Thyroid gland (tissue), 4 donors: ENCODE measurements around the gene KRTAP29-1. TPM values are rescaled to one million over a fixed set of nuclear protein-coding genes. Genes with fewer than 3 reads are reported as not detected.
A peak's percentile ranks its signal among the peaks of the same experiment; 100 is the strongest.

Experiments used
- DNase-seq, 2 donors: peaks; one replicate each; pipeline ENCODE4 v3.0.0-alpha.2; 2019
- H3K27ac ChIP-seq, 3 donors: fragments of 200-600 bp; sonication (generic); 1 replicate in 2 of 3; 2 replicates in 1 of 3; pipeline ENCODE4 v1.5.1; 2016 to 2019; ENCODE audit warnings: mild to moderate bottlenecking in 1 of 3, moderate library complexity in 1 of 3
- H3K27me3 ChIP-seq: fragments of 200-600 bp; sonication (generic); one replicate; pipeline ENCODE4 v1.5.1; 2019
- H3K36me3 ChIP-seq, 2 donors: fragments of 200-600 bp; sonication (generic); one replicate each; pipeline ENCODE4 v1.5.1; 2016 to 2019
- H3K4me1 ChIP-seq, 2 donors: fragments of 200-600 bp; sonication (generic); one replicate each; pipeline ENCODE4 v1.5.1; 2017 to 2019
- H3K4me3 ChIP-seq, 3 donors: fragments of 200-600 bp; sonication (generic); replicated peaks in 1 of 3; 1 replicate in 2 of 3; 2 replicates in 1 of 3; pipeline ENCODE4 v1.5.1; 2016; ENCODE audit warnings: mild to moderate bottlenecking in 1 of 3
- H3K9me3 ChIP-seq: fragments of 200-600 bp; sonication (generic); one replicate; pipeline ENCODE4 v1.5.1; 2017
- POLR2A ChIP-seq, 2 donors: fragments of 450-650 bp; IDR thresholded peaks; one replicate each; pipeline ENCODE4 v1.6.1; 2017; ENCODE audit warnings: antibody characterized with exemption in 2 of 2, mild to moderate bottlenecking in 2 of 2, moderate library complexity in 1 of 2
- WGBS, 2 donors: methylation state at CpG; one replicate each; pipeline ENCODE4 v1.1.5; 2017; 5-methylcytosine and 5-hydroxymethylcytosine counted together
- intact Hi-C: fragments of 100-400 bp; cut with DNase I; formaldehyde crosslinking; loops from one replicate; pipeline ENCODE4 v1.15.1; 2023
- total RNA-seq, 4 donors: library from RNA; depleted of rRNA; stranded (reverse); fragments of >200 nt; gene quantifications; one replicate each; pipeline ENCODE4 v1.2.3, GENCODE V29; 2016
- TF ChIP-seq, protein P1 (sequence below), 6 experiments: fragments of 200-600 bp in 3 of 6; fragments of 450-650 bp in 3 of 6; sonication (generic) in 3 of 6; IDR thresholded peaks; one replicate each; pipeline ENCODE4 v1.5.1; 2016 to 2019; ENCODE audit warnings: antibody characterized with exemption in 6 of 6, mild to moderate bottlenecking in 2 of 6, inconsistent platforms in 1 of 6, moderate library complexity in 1 of 6

KRTAP29-1 gene
- total RNA-seq, 4 donors from 2014 or later = not detected

DNA sequence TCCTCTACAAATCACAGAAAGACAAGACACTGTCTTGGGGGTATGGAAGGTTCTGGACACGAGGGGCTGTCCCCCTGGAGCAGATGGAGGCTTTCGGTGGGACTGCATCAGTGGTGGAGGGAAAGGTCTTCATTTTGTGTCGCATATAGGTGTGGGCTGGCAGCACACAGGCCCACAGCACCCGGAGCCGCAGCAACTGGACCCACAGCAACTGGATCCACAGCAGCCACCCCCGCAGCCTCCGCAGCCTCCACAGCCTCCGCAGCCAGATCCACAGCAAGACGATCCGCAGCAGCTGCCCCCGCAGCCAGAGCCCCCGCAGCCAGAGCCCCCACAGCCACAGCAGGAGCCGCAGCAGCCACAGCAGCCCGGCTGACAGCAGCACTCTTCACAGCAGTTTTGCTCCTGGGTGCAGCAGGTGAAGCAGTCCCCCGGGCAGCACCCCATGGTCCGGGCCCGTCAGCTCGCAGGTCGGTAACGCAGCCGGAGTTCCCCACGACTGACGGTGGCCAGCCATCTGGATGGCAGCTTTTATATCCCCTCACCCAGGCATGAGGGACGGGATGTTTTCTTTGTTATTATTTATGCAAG lies 12.6 kb upstream of the KRTAP29-1 start, which contains the start of gene KRTAP17-1:
KRTAP17-1 (minus strand) TSS at position 507 of the 591 bp plus-strand sequence; CDS start at position 447, 60 bp downstream.
- H3K4me1 ChIP-seq = no peaks in the 10 kb centered on the region
- 76 to 85% methylated on average over 13 to 20 of the region's 24 CpGs for WGBS, 2 donors
- intact Hi-C loops = no loop called here
- no peak for TF ChIP-seq POLR2A (IDR thresholded peaks at IDR 0.05)
- TF ChIP-seq, protein P1, sequence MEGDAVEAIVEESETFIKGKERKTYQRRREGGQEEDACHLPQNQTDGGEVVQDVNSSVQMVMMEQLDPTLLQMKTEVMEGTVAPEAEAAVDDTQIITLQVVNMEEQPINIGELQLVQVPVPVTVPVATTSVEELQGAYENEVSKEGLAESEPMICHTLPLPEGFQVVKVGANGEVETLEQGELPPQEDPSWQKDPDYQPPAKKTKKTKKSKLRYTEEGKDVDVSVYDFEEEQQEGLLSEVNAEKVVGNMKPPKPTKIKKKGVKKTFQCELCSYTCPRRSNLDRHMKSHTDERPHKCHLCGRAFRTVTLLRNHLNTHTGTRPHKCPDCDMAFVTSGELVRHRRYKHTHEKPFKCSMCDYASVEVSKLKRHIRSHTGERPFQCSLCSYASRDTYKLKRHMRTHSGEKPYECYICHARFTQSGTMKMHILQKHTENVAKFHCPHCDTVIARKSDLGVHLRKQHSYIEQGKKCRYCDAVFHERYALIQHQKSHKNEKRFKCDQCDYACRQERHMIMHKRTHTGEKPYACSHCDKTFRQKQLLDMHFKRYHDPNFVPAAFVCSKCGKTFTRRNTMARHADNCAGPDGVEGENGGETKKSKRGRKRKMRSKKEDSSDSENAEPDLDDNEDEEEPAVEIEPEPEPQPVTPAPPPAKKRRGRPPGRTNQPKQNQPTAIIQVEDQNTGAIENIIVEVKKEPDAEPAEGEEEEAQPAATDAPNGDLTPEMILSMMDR (IDR thresholded peaks at IDR 0.05) = no peak
- no peaks in the 10 kb centered on the region for H3K36me3 ChIP-seq
- no peaks in the 10 kb centered on the region for H3K9me3 ChIP-seq
- H3K4me3 ChIP-seq = no peak within 1 kb of the TSS
- H3K27ac ChIP-seq = no peak within 1 kb of the TSS
- no peak for DNase-seq
- H3K27me3 ChIP-seq = no peaks in the 10 kb centered on the region

DNA sequence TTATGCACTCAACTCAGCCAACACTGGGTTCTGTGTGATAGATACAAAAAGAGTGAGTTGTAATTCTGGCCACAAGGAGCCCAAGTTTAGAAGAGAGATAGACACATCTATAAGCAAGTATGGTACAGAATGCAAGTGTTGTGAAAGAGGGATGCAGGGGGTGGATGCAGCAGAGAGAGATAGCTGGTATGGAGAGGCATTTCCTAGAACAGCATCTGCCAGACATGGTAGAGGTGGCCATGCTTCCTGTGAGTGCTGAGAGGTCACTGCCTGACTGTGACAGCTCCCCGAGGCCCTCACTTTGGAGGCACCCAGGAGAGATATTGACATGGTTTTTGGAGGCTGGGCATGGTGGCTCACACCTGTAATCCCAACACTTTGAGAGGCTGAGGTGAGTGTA lies 8.5 kb upstream of the KRTAP29-1 start:
- WGBS, 2 donors = 89% methylated on average over 1 of the region's 1 CpG
- no peak for TF ChIP-seq POLR2A (IDR thresholded peaks at IDR 0.05)
- TF ChIP-seq, protein P1 (IDR thresholded peaks at IDR 0.05) = no peak
- no peaks in the 10 kb centered on the region for H3K27me3 ChIP-seq
- H3K4me1 ChIP-seq = peaks cover 0 to 18% of the 10 kb centered on the region in 2 donors
- no peak overlapping the region for H3K4me3 ChIP-seq
- H3K9me3 ChIP-seq = no peaks in the 10 kb centered on the region
- no peak for DNase-seq
- no peak overlapping the region for H3K27ac ChIP-seq
- intact Hi-C loops = no loop called here
- H3K36me3 ChIP-seq = no peaks in the 10 kb centered on the region

DNA sequence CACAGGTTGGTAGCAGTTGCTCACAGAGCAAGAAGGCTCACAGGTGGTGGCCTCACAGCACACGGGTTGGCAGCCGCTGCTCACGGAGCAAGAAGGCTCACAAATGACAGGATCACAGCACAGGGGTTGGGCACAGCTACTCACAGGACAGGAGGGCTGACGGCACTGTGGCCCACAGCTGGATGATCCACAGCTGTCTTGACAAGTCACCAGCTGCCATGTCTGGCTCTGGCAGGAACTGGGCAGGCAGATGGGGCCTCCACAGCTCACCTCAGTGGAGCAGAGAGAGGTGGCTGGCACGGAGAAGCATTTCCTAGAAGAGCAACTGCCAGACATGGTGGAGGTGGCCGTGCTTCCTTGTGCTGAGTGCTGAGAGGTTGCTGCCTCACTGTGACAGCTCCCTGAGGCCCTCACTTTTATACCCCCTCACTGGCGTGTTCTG lies 6.3 kb upstream of the KRTAP29-1 start, which contains the start of gene KRTAP16-1:
KRTAP16-1 (minus strand) TSS at position 392 of the 442 bp plus-strand sequence; CDS start at position 336, 56 bp downstream.
- H3K36me3 ChIP-seq = no peaks in the 10 kb centered on the region
- H3K9me3 ChIP-seq = no peaks in the 10 kb centered on the region
- intact Hi-C loops = no loop called here
- 71 to 81% methylated on average over 4 to 6 of the region's 7 CpGs for WGBS, 2 donors
- peaks cover 0 to 18% of the 10 kb centered on the region in 2 donors for H3K4me1 ChIP-seq
- no peak for TF ChIP-seq POLR2A (IDR thresholded peaks at IDR 0.05)
- TF ChIP-seq, protein P1 (IDR thresholded peaks at IDR 0.05) = no peak
- H3K27ac ChIP-seq = no peak within 1 kb of the TSS
- DNase-seq = no peak
- H3K27me3 ChIP-seq = no peaks in the 10 kb centered on the region
- no peak within 1 kb of the TSS for H3K4me3 ChIP-seq

DNA sequence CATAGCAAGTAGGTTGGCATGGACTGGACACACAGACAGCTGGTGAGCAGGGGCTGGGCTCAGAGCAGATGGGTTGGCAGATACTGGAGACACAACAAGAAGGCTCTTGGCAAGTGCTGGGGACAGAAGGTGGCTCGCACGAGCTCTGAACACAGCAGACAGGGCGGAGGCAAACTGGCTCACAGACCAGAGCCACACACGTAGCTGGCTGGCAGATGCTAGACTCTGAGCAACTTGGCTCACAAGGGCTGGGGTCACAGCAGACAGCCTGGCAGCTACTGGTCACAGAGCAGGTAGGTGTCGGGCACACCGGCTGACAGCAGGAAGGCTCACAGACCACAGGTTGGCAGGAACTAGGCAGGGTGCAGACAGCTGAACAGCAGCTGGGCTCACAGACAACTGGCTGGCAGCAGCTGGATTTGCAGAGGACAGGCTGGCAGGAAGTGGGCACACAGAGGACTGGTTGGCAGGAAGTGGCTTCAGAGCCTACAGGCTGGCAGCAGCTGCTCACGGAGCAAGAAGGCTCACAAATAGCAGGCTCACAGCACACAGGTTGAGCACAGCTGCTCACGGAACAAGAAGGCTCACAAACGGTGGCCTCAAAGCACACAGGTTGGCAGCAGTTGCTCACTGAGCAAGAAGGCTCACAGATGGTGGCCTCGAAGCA lies 5.7 kb upstream of the KRTAP29-1 start:
- 54 to 74% methylated on average over 7 to 10 of the region's 10 CpGs for WGBS, 2 donors
- no peak overlapping the region for H3K27ac ChIP-seq
- no peak overlapping the region for H3K4me3 ChIP-seq

More for the DNA sequence above, 5.7 kb upstream of the KRTAP29-1 start:
- H3K27me3 ChIP-seq = no peaks in the 10 kb centered on the region
- no peaks in the 10 kb centered on the region for H3K36me3 ChIP-seq
- TF ChIP-seq POLR2A (IDR thresholded peaks at IDR 0.05) = no peak
- TF ChIP-seq, protein P1 (IDR thresholded peaks at IDR 0.05) = no peak
- DNase-seq = peak; percentile 27 to 49
- H3K4me1 ChIP-seq = peaks cover 0 to 18% of the 10 kb centered on the region in 2 donors
- H3K9me3 ChIP-seq = no peaks in the 10 kb centered on the region
- intact Hi-C loops = no loop called here
